Measurements from ENCODE around the gene LTBP4. TPM values are rescaled to one million over a fixed set of nuclear protein-coding genes. Genes with fewer than 3 reads are reported as not detected.
A peak's percentile ranks its signal among the peaks of the same experiment; 100 is the strongest.

Gene LTBP4
- total and polyA plus RNA-seq, 8 donors: 151 to 519 (median 345) TPM

DNA sequence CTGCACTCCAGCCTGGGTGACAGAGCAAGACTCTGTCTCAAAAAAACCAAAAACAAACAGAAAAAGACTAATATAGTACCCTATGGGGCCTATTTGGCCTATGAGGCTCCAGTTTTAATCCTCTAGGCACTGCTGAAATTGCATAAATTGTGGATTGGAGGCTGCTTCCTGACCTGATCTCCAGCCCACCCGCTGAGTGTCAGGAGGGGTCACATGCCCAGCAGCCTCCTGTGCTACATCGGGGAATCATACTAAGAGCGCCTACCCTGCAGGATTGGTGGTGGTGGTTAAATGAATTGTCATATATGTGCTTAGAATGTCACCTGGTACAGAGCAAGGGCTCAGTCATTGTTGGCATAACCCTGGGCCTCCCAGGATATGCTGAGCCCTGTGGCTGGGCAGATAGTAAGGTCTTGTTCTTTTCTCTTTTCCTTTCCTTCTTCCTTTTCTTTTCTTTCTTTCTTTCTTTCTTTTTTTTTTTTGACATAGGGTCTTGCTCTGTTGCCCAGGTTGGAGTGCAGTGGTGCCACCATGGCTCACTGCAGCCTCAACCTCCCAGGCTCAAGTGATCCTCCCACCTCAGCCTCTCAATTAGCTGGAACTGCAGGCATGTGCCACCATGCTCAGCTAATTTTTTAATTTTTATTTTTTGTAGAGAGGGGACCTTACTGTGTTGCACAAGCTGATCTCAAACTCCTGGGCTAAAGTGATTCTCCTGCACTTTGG lies 31.3 kb downstream of the LTBP4 start:
- Histone ChIP-seq H3K9me3 (no peaks in the 10 kb centered on the region), H3K4me3 (no peak overlapping the region), H3K4me1 (no peaks in the 10 kb centered on the region), H3K27ac (no peak overlapping the region), H3K27me3 (peaks cover 0 to 19% of the 10 kb centered on the region in 2 donors), H3K36me3 (peaks cover 0 to 7% of the 10 kb centered on the region in 2 donors)
- ATAC-seq: no peak
- intact Hi-C loops (cut with DNase I): loop anchor here in 1 of 2 donors (10.0 kb wide), 1 partner anchor 88 kb away; no protein-coding TSS in a partner anchor
- TF ChIP-seq, protein P1, sequence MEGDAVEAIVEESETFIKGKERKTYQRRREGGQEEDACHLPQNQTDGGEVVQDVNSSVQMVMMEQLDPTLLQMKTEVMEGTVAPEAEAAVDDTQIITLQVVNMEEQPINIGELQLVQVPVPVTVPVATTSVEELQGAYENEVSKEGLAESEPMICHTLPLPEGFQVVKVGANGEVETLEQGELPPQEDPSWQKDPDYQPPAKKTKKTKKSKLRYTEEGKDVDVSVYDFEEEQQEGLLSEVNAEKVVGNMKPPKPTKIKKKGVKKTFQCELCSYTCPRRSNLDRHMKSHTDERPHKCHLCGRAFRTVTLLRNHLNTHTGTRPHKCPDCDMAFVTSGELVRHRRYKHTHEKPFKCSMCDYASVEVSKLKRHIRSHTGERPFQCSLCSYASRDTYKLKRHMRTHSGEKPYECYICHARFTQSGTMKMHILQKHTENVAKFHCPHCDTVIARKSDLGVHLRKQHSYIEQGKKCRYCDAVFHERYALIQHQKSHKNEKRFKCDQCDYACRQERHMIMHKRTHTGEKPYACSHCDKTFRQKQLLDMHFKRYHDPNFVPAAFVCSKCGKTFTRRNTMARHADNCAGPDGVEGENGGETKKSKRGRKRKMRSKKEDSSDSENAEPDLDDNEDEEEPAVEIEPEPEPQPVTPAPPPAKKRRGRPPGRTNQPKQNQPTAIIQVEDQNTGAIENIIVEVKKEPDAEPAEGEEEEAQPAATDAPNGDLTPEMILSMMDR (IDR thresholded peaks at IDR 0.05): no peak
- DNase-seq: no peak

DNA sequence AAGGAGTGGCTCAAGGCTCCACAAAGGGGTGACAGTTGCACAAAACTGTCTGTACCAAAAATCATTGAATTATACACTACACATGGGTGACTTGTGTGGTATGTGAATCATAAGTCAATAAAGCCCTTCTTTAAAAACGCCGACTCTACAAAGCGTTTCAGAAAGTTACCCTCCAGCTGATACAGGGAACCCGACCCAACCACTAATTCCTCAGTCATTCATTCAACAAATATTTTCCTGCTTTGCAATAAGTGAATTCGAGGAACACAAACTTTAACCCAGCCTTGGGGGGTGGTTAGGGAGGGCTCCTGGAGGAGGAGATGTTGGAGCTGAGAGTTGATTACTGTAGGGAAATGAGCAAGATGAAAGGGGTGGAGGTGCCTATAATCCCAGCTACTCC lies 32.0 kb downstream of the LTBP4 start:
- ATAC-seq (no peak), DNase-seq (no peak)
- TF ChIP-seq, protein P1 (IDR thresholded peaks at IDR 0.05): no peak
- no peaks in the 10 kb centered on the region for H3K4me1 ChIP-seq
- intact Hi-C loops (cut with DNase I): loop anchor here in 1 of 2 donors (10.0 kb wide), 1 partner anchor 88 kb away; no protein-coding TSS in a partner anchor
- no peak overlapping the region for H3K27ac ChIP-seq
- peaks cover 0 to 19% of the 10 kb centered on the region in 2 donors for H3K27me3 ChIP-seq
- H3K36me3 ChIP-seq: peaks cover 0 to 7% of the 10 kb centered on the region in 2 donors
- no peaks in the 10 kb centered on the region for H3K9me3 ChIP-seq
- no peak overlapping the region for H3K4me3 ChIP-seq

DNA sequence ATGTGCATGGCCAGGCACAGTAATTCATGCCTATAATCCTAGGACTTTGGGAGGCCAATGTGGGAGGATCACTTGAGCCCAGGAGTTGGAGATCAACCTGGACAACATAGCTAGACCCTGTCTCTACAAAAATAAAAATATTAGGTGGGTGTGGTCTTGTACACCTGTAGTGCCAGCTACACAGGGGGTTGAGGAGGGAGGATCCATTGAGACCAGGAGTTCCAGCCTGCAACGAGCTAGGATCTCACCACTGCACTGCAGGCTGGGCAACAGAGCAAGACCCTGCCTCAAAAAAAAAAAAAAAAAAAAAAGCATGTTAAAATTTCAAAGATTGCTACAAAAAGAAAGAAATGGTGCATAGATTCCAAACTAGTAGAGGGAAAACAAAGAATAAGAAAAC lies 37.2 kb downstream of the LTBP4 start:
- Histone ChIP-seq H3K36me3 (no peaks in the 10 kb centered on the region), H3K27ac (no peak overlapping the region), H3K4me1 (no peaks in the 10 kb centered on the region), H3K27me3 (peaks cover 0 to 19% of the 10 kb centered on the region in 2 donors), H3K4me3 (no peak overlapping the region), H3K9me3 (no peaks in the 10 kb centered on the region)
- TF ChIP-seq, protein P1 (IDR thresholded peaks at IDR 0.05): no peak
- intact Hi-C loops (cut with DNase I): loop anchor here in 1 of 2 donors (10.0 kb wide), 1 partner anchor 94 kb away; no protein-coding TSS in a partner anchor
- DNase-seq (no peak), ATAC-seq (no peak)

DNA sequence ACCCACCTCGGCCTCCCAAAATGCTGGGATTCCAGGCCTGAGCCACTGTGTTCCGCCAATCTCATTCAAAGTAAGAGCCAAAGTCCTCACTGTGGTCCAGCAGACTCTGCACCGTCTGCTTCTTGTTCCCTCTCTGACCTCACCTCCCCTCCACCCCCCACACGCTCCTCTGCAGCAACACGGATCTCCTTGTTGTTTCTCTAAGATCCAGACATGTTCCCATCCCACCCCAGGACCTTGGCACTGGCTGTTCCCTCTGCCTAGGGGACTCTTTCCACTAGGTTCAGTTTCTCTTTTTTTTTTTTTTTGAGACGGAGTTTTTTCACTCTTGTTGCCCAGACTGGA lies 38.4 kb downstream of the LTBP4 start:
- no peak for ATAC-seq
- intact Hi-C loops (cut with DNase I): loop anchor here in 1 of 2 donors (10.0 kb wide), 1 partner anchor 95 kb away; no protein-coding TSS in a partner anchor

DNA sequence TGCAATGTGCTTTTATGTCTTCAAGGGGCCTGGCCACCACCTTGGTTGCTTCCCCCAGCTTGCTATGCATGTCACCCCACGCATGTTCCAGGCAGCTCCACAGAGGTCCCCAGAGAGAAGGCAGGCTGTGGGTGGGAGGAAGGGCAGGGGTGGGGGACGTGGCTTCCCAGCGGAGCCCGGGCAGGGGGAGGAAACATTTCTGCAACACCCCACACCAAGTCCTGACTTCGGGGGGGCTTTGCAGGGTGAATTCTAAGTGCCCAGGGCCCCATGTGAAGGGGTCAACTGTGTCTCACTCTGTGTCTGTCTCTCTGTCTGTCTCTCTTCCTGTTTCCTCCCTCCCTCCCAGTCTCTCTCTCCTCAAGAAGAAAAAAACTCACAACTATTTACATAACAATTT lies 39.6 kb downstream of the LTBP4 start:
- peak in 3 of 4 donors; percentile 48 to 62 (median 52) for DNase-seq
- peaks cover 0 to 7% of the 10 kb centered on the region in 2 donors for H3K4me1 ChIP-seq
- no peaks in the 10 kb centered on the region for H3K36me3 ChIP-seq
- ATAC-seq: peak; percentile 23
- H3K4me3 ChIP-seq: no peak overlapping the region
- intact Hi-C loops (cut with DNase I): no loop called here
- no peaks in the 10 kb centered on the region for H3K9me3 ChIP-seq
- no peak overlapping the region for H3K27ac ChIP-seq
- TF ChIP-seq, protein P1 (IDR thresholded peaks at IDR 0.05): no peak
- peaks cover 0 to 11% of the 10 kb centered on the region in 2 donors for H3K27me3 ChIP-seq

More for the DNA sequence above, 38.4 kb downstream of the LTBP4 start:
- TF ChIP-seq, protein P1 (IDR thresholded peaks at IDR 0.05): no peak
- Histone ChIP-seq H3K4me1 (no peaks in the 10 kb centered on the region), H3K9me3 (no peaks in the 10 kb centered on the region), H3K4me3 (no peak overlapping the region), H3K27me3 (peaks cover 0 to 19% of the 10 kb centered on the region in 2 donors), H3K36me3 (no peaks in the 10 kb centered on the region), H3K27ac (no peak overlapping the region)
- peak in 1 of 4 donors; percentile 21 for DNase-seq

All from left lung (tissue), 10 donors.